NCI-H526 (cell line): ENCODE results near the gene KRT23.

ENCODE experiments used
- DNase-seq, 2 experiments: peaks; one replicate each; lab custom pipeline; 2025; lab: John Stamatoyannopoulos, UW

The KRT23 gene

DNA sequence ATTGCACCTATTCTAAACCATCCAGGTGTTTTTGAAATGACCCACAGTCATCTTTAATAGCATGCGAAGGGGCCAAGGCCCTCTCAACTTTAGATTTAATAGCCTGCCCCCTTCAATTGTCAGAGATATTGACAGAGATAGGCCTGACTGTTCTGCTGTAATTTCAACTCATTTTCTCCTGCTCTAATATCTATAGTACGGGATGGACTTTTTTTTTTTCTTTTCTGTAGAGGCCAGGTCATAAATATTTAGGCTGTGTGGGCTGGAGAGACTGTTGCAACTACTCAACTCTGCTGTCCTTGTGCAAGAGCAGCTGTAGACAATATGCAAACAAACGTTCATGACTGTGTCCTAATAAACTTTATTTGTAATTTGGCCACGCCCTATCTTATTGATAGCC, 27.7 kb downstream of the KRT23 start:
- peak in 1 of 2 experiments; percentile 56 for DNase-seq

DNA sequence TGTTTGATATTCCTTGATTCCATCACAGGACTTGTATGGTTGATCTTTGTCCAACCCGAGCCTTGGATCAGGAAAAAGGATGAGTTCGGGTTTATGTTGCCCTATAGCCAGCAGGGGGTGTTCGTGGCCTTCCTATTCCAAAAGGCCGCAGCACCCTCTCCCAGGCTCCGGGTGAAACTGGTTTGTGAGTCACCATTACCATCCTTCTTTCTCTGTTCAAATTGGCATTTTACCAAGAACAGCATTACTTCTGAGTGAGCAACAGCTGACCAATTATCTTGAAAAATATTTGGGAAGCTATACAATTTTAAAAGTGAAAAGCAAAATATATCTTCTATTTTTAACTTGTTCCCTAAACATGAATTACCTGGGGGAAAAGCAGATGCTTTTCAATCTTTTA, 28.1 kb downstream of the KRT23 start:
- DNase-seq = peak; percentile 74 to 91

DNA sequence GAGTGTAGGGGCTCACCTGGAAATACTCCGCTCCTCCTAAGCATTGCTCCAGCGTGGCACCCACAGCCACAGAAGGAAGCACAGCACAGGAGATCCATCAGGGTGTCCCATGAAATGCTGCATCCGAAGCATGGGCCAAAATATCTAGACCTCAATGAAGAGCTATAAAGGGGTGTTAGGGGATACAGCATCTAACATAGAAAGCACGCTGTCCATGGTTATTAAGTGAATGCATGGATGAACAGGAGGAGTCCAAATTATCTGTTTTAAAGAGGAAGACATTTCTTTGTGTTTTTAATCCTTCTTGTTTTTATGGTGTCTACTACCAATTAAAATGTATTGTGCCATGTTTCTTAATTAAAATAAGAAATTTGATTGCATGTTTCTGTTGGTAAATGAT, 30.8 kb downstream of the KRT23 start:
- no peak for DNase-seq

DNA sequence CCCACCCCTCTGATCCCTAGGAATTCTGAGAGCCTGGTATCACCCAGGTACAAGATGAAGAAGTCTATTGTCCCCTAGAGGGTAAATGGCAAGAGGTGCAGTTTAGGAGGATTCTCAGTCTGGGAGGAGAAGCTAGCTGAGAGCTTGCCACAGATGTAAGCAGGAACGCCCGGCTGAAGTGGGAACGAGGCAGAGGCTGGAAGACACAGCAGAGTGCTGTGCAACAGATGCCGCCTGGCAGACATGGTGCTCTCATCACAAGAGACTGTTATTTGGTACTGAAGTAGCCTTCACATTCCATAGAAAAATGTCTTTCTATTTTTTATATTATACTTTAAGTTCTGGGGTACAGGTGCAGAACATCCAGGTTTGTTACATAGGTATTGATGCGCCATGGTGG, 32.1 kb downstream of the KRT23 start:
- DNase-seq = no peak

DNA sequence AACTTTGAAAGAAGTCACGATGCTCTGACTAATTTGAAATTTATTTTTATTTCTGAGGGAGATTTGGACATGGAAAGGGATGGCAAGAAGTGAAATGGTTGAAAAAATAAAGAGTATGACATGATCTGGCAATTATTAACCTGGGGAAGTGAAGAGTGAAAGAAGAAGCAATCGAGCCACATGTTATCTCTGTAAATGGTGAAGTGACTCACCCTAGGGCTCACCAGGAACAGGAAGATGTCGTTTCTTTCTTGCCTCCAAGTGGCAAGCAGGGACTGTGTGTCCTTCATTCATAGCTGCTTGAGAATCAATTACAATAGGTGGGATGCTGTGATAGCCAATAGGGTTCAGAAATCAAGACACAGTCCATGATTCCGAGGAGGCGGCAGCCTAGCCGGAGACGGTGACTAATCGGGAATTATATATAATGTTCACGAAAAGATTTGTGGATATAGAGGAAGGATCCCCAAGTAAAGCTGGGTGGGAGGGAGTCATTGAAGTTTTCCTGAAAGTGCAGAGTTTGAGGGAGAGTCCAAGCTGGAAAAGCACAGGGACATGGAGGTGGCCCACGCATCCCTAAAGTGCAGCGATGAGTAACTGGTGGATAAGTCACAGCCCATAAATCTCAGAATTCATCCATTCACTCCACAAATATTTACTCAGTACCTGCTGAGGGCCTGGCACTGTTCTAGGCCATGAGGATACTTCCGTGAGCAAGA, 34.2 kb downstream of the KRT23 start:
- peak in 1 of 2 experiments; percentile 27 for DNase-seq

DNA sequence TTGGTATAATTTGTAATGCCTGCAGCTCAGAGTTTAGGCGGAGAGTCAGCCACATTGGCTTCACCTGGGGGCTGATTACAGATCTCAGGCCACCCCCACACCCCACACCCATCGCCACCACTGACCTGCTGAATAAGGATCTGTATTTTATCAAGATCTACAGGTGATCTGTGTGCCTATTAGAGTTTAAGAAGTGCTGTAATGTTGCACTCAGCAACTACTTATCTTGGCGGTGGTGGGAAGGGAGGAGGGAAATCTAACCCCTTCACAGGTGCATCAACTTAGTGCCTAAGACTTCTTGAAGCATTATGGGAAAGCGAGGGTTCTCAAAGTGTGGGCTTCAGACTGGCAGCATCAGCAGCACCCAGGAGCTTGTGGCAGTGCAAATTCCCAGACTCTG, 34.9 kb downstream of the KRT23 start:
- no peak for DNase-seq

DNA sequence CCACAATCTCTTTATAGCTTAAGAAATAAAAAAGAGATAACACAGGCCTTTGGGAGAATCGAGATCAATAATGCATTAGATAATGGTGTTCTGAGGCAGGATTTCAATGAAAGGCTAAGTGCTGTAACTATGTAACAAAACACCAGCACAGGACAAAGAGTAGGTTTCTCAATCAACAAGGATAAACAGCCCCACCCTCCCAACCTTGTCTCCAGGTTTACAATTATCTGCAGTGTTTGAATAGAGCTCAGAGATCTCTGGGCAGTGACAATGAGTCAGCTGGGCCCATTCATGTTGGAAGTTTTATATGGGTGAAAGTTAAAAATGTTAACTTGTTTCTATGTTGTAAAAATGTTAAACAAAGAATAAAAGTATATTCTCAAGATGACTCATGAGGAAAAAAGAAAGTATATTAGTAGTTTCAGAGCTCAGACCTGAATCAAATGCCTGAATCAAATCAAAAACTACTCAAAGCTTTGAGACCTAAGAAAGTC, 35.4 kb downstream of the KRT23 start:
- no peak for DNase-seq

DNA sequence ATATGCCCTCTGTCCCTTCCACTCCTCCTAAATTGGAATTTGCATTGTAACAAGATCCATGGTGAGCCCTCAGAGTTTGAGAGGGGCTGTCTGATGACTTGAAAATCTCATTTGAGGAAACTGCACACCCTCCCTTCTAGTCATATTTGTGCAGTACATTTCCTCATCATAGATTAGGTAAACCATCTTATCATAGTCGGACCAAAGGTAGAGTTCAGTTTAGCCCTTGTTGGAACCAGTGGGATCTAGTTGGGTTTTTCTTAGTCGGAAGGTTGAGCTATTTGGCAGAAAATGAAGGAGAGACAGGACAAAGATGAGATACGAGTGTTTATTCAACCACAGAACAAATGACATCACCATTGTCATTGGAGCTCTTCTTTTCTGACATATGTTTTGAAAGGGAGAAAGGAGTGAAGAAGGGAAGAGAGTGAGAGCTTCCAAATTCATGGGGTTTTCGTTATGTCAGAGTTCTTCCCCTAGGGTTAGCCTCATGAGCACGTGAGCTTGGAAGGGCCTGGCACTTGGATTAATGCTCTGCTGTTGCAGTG, 36.6 kb downstream of the KRT23 start:
- DNase-seq = no peak

DNA sequence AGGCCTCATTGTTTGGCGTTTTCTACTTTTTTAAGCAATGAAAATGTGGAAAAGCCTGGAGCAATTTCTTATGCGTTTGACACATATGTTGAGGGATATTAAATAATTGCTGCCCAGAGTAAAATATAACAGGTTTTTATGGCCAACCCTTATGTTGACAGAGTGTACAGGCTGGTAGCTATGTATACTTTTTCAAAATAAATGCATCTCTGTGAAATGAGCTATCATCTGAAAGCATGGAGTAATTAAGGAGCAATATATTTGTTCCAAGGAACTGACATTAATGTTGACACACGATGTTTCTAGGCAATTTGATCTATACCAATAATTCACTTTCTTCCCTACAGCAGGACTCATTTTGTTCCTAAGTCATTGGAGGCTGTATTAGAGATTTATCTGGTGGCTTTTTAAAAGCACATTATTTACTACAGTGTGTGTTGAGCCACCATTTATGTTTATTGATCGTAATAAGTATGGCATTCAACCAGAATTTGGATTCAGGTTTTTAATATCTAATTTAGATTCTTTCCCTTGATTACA, 40.5 kb downstream of the KRT23 start:
- DNase-seq = no peak

DNA sequence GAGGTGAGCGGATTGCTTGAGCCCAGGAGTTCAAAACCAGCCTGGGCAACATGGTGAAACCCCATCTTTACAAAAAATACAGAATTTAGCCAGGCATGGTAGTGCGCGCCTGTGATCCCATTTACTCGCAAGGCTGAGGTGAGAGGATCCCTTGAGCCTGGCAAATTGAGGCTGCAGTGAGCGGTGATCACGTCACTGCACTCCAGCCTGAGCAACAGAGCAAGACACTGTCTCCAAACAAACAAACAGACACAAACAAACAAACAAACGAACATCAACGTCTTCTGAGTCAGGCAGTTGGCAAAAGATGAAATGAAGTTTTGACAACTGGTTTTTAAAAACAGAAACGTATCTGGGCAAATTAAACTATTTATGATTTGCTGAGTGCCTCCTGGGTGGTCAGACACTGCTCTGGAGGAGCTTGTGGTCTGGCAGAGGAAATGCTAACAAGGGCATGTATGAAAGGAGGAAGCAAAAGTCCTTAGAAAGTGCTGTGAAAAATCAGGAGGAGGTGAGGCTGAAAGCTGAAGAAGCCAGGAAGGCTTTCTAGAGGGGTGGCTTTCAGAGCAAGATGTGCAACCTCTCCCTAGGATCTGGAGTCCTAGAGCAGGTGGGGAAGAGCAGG, 42.2 kb downstream of the KRT23 start:
- no peak for DNase-seq

DNA sequence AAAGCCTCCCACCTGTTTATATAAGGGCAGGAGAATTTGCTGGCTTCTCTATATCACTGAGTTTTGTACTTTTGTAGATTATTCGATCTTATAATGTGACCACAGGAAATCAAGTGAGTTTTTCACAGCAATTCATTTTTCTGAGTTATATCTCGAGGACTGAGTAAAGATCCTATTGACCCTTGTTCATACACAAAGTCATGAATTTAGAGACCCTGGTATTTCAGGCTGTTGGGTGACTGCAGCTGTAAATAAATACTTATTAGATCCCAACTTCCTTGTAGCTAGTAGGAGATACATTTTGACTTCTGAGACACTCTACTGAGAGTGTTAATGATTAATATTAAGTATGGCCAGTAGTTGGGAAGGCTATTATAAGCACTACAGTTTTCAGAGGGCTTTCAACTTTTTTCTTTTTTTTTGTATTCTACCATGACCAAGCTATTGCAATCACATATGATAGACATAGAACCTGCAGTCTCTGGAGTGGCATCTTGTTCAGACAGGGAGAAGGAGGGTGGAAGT, 49.2 kb downstream of the KRT23 start:
- no peak for DNase-seq

DNA sequence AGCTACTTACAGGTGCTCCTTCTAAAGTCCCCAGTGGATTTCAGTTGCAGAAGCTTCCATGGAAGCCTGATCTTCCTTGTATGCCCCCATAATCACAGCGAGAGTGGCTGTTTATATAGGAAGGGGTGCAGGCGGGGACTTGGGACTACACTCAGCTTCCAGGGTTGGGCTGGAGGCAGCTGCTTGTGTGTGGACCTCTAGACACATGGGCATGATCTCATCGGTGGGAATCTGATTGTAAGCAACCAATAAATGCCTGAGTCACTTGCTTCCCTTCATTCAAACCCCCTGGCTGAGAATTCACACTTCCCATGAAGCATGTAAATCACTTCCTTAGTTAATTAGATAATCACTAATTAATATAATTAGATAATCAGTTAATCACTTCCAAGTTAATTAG, 51.4 kb downstream of the KRT23 start:
- no peak for DNase-seq

DNA sequence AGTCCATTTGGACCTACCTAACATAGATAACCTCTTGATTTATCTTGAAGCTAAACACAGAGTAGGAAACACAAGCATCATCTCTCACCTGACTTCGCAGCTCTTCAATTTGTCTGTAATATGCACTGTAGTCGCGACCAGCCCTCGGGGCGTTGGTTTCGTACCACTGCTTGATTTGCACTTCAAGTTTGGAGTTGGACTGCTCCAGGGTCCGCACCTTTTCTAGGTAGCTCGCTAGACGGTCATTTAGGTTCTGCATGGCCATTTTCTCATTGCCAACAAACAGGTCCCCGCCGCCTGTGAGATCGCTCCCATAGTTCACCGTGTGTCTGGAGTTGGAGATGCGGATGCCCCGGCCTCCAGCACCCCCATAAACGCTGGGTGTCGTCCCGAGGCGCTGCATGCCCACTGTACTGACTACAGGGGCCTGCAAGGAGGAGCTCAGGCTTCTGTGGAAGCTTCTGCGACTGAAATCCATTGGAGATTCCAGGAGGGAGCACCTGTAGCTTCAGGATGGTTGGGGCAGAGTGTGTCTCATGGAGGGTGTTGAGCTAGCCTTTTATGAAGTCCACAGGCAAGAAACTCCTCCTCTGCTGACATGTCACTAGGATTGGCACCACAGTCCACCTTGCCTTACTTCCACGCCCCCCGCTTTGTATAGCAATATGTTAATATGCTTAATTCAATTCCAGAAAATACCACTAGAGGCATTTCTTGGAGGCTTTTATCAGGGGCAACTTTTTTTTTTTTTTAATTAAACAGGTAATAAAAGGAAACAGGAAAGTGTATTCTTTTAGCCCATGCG, 52.5 kb downstream of the KRT23 start, which contains the start of gene KRT20:
Gene KRT20, minus strand, starts transcription at position 535 of the 805 bp plus-strand sequence. Its CDS starts 57 bp downstream, at position 478.
- peak in 1 of 2 experiments; percentile 34 for DNase-seq

DNA sequence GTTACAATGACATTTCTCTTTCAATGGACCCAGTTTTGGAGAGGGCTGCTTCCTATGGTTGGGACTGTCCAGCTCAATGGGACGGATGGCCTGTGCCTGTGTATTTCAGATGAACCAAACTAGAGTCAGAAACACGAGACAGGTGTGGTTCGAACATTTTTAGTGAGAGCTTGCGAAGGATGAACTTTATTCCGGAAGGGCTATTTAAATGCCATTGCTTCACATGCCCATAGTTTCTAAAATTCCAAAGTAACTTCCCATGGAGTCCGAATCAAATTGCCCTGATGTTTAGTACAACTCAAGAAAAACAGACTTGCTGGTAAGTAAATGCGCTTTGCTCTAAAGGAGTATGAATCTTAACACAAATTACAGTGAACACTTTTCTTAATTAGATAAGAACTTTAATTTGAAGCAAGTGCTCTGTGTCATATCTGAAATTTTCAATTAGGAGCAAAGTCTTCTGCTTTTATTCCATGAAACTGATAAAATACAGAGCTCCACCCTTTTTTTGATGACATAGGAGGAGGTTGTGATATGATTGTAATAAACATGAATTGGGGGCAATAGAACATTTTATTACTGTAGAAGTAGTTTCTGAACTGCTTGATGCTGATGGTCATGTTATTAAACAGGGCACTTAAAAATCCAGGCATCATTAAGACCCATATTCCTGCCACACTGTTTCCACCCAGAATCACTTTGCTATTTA, 53.7 kb downstream of the KRT23 start:
- DNase-seq = no peak

DNA sequence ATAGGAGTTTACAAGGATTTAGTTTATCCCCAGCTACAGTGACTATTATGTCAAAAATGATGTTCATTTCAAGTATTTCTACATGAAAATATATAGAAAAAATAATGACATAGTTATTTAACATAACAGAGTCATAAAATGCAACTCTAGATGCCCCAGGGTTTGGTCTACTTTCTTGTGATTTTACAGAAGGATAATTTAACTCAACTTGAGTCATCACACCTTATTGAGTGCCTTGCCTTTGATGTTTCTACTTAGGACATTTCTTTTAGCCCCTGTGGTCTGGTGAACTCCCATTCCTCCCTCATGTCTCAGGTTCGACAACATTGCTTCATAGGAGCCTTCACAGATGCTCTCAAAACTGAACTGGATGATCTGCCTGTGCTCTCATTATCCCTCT, 54.4 kb downstream of the KRT23 start:
- DNase-seq = no peak

DNA sequence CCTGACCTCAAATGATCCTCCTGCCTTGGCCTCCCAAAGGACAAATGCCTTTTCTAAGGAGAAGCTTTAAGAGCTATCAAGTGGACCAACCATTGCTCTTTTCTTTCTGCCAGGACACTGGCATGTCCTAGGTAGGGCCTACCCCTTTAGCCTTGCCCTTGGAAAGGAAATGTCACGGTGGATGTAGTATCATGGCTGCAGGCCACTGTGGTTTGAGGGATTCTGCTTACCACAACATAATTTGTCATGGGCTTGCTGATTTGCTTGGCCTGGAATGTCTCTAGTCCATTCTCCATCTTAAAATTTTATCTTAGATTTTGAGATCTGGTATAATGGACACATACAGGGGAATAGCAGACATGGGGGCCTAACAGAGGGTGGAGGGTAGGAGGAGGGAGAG, 58.4 kb downstream of the KRT23 start:
- no peak for DNase-seq

DNA sequence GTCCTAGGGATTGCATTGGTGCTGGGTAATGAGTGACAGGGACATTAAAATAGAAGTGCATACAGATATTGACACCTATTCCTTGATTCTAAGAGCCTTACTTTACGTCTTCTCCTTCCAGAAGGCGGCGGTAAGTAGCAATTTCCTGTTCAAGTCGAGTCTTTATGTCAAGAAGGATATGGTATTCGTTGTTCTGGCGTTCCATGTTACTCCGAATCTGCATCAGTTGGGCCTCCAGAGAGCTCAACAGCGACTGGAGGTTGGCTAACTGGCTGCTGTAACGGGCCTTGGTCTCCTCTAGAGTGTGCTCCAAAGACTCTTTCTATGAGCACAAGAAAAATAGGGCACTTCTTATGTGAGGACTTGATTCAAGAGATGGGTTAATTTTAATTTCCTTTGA, 59.4 kb downstream of the KRT23 start:
- no peak for DNase-seq

DNA sequence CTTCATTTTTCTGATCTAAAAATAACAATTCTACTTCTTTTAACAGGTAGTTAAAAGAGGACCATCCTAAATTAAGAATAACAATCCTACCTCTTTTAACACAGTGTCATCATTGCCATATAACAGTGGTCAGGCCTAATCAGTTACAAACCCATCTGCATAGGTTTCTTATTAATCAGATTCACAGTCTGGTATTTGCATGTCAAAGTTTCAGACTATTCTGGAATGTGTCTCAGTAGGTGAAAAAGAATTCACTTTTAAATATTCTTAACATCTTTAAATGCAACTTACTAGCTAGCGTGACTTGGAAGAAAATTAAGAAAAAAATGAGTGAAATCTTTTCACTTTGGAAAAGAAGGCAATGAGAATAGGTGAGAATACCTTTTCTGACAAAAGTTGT, 63.6 kb downstream of the KRT23 start:
- no peak for DNase-seq

DNA sequence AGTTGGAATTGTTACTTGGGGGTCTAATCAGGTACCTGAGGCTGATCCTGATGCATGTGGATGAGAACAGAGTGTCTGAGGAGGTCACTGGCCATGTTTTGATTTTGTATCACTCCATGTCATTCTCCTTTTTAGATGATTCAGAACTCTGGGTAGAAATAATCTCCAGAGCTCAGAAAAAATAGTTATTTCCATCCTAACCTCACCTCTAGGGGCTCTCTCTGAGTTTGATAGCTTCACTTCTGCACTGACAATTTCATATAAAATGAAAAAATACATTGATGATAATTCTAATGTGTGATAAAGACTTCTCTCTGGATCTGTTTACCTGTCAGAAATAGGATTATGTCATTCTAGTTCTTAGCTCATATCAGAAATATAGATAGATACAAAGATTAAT, 64.2 kb downstream of the KRT23 start:
- no peak for DNase-seq
